KMS-11 (cell line): ENCODE results near the gene PPARGC1A.

ENCODE experiments used
- H2AFZ ChIP-seq: fragments of 200-600 bp; sonication (generic); 2 replicates; pipeline ENCODE4 v1.6.1; 2016; ENCODE audit warnings: antibody characterized with exemption, mixed run types, low read depth
- H3K27ac ChIP-seq: fragments of 200-600 bp; sonication (generic); 2 replicates; pipeline ENCODE4 v1.6.1; 2016; ENCODE audit warnings: mild to moderate bottlenecking, mixed run types
- H3K27me3 ChIP-seq: fragments of 200-600 bp; sonication (generic); 2 replicates; pipeline ENCODE4 v1.6.1; 2017; ENCODE audit warnings: mild to moderate bottlenecking, low read depth, mixed run types, moderate library complexity; ENCODE audit not compliant: insufficient read depth
- H3K36me3 ChIP-seq: fragments of 200-600 bp; sonication (generic); 2 replicates; pipeline ENCODE4 v1.6.1; 2017; ENCODE audit warnings: mild to moderate bottlenecking, mixed run types; ENCODE audit not compliant: insufficient read depth
- H3K4me1 ChIP-seq: fragments of 200-600 bp; sonication (generic); 2 replicates; pipeline ENCODE4 v1.6.1; 2016; ENCODE audit warnings: mild to moderate bottlenecking, low read depth, mixed run types; ENCODE audit not compliant: poor library complexity, severe bottlenecking
- H3K4me2 ChIP-seq: fragments of 200-600 bp; sonication (generic); 2 replicates; pipeline ENCODE4 v1.7.0; 2016; ENCODE audit warnings: mild to moderate bottlenecking, mixed run types
- H3K4me3 ChIP-seq: fragments of 200-600 bp; sonication (generic); IDR thresholded peaks from 2 replicates; pipeline ENCODE4 v1.6.1; 2017; ENCODE audit warnings: low read depth, low read length, mixed read lengths; ENCODE audit not compliant: insufficient read depth
- H3K79me2 ChIP-seq: fragments of 200-600 bp; sonication (generic); 2 replicates; pipeline ENCODE4 v1.6.1; 2016; ENCODE audit warnings: low read depth, mixed run types; ENCODE audit not compliant: insufficient read depth
- H3K9ac ChIP-seq: fragments of 200-600 bp; sonication (generic); 2 replicates; pipeline ENCODE4 v1.6.1; 2016; ENCODE audit warnings: mild to moderate bottlenecking, mixed run types
- H4K20me1 ChIP-seq: fragments of 200-600 bp; sonication (generic); 2 replicates; pipeline ENCODE4 v1.6.1; 2016; ENCODE audit warnings: mild to moderate bottlenecking, mixed run types; ENCODE audit not compliant: insufficient read depth
- CTCF ChIP-seq: fragments of 200-600 bp; sonication (generic); conservative IDR thresholded peaks from 2 replicates; pipeline ENCODE4 v1.6.1; 2017; ENCODE audit warnings: low read depth, mild to moderate bottlenecking, antibody characterized with exemption, low read length, moderate library complexity, mixed read lengths

PPARGC1A gene

GRCh38 chr4:23881674-23882337, 8.0 kb downstream of the PPARGC1A start:
- no peak for TF ChIP-seq CTCF
- no peaks in the 10 kb centered on the region for H4K20me1 ChIP-seq
- H3K4me2 ChIP-seq = no peak overlapping the region
- H3K36me3 ChIP-seq = no peaks in the 10 kb centered on the region
- no peak overlapping the region for H2AFZ ChIP-seq
- no peaks in the 10 kb centered on the region for H3K79me2 ChIP-seq
- no peaks in the 10 kb centered on the region for H3K4me1 ChIP-seq
- no peaks in the 10 kb centered on the region for H3K27me3 ChIP-seq
- no peak overlapping the region for H3K4me3 ChIP-seq
- no peak overlapping the region for H3K9ac ChIP-seq
- H3K27ac ChIP-seq = no peak overlapping the region

- Histone ChIP-seq H3K27ac (no peak overlapping the region), H3K4me3 (no peak overlapping the region), H2AFZ (no peak overlapping the region), H3K79me2 (no peaks in the 10 kb centered on the region), H3K4me1 (no peaks in the 10 kb centered on the region), H4K20me1 (no peaks in the 10 kb centered on the region), H3K9ac (no peak overlapping the region), H3K27me3 (no peaks in the 10 kb centered on the region), H3K4me2 (no peak overlapping the region), H3K36me3 (no peaks in the 10 kb centered on the region)
- TF ChIP-seq CTCF = no peak
Observed at GRCh38 chr4:23881052-23881501, 8.8 kb downstream of the PPARGC1A start.

GRCh38 chr4:23878912-23879732, 10.7 kb downstream of the PPARGC1A start:
- no peak for TF ChIP-seq CTCF
- H3K27me3 ChIP-seq = no peaks in the 10 kb centered on the region
- H2AFZ ChIP-seq = no peak overlapping the region
- H3K9ac ChIP-seq = no peak overlapping the region
- no peaks in the 10 kb centered on the region for H3K36me3 ChIP-seq
- H3K79me2 ChIP-seq = no peaks in the 10 kb centered on the region
- no peaks in the 10 kb centered on the region for H3K4me1 ChIP-seq
- no peaks in the 10 kb centered on the region for H4K20me1 ChIP-seq
- H3K27ac ChIP-seq = no peak overlapping the region
- H3K4me3 ChIP-seq = no peak overlapping the region
- no peak overlapping the region for H3K4me2 ChIP-seq

- no peaks in the 10 kb centered on the region for H4K20me1 ChIP-seq
- no peak overlapping the region for H3K4me3 ChIP-seq
- H3K27ac ChIP-seq = no peak overlapping the region
- no peaks in the 10 kb centered on the region for H3K79me2 ChIP-seq
- no peak overlapping the region for H3K4me2 ChIP-seq
- H3K27me3 ChIP-seq = no peaks in the 10 kb centered on the region
- H3K9ac ChIP-seq = no peak overlapping the region
- TF ChIP-seq CTCF = no peak
- no peak overlapping the region for H2AFZ ChIP-seq
- H3K4me1 ChIP-seq = no peaks in the 10 kb centered on the region
- no peaks in the 10 kb centered on the region for H3K36me3 ChIP-seq
Observed at GRCh38 chr4:23878246-23878891, 11.5 kb downstream of the PPARGC1A start.
